CD4-positive, alpha-beta T cell (primary cell): ENCODE data around the gene AURKAIP1. TPM values are rescaled to one million over a fixed set of nuclear protein-coding genes. Genes with fewer than 3 reads are reported as not detected.
"Not testable (repeated sequence)": the region's sequence is repeated elsewhere in the genome, so short reads cannot be mapped to it uniquely, and the experiment has no call there.

Experiments
- ATAC-seq: fragments of 200-7000 bp; cut with Tn5 transposase; one replicate; pipeline ENCODE4 v1.10.0; 2022; ENCODE audit warnings: mild to moderate bottlenecking; ENCODE audit not compliant: poor library complexity
- CTCF ChIA-PET: fragments of 350-600 bp; sonication (Branson Sonifier 250); formaldehyde crosslinking; loops from one replicate; lab custom pipeline; 2021; ENCODE audit warnings: antibody characterized with exemption, inconsistent platforms; lab: Charles Lee
- POLR2A ChIA-PET: fragments of 350-600 bp; sonication (Branson Sonifier 250); formaldehyde crosslinking; loops from one replicate; lab custom pipeline; 2021; ENCODE audit warnings: antibody characterized with exemption, inconsistent platforms; lab: Charles Lee
- DNase-seq, 14 experiments: peaks; one replicate each; pipeline ENCODE4 v3.0.0-alpha.2; 2013 to 2020; ENCODE audit warnings: mixed read lengths in 2 of 14
- H3K27ac ChIP-seq, 2 donors: one replicate each; pipeline versions ENCODE4 v1.5.1 to v1.7.0; 2013; ENCODE audit warnings: low read length in 2 of 2, low read depth in 1 of 2, mild to moderate bottlenecking in 1 of 2
- H3K27me3 ChIP-seq, 2 experiments: 1 replicate in 1 of 2; 2 replicates in 1 of 2; pipeline versions ENCODE4 v1.6.1 to v1.7.0; 2013; ENCODE audit warnings: low read length in 2 of 2, control low read depth in 1 of 2, mild to moderate bottlenecking in 1 of 2, moderate library complexity in 1 of 2; ENCODE audit not compliant: insufficient read depth in 2 of 2, control insufficient read depth in 1 of 2
- H3K36me3 ChIP-seq: one replicate; pipeline ENCODE4 v1.6.1; 2013; ENCODE audit warnings: low read length, control low read depth; ENCODE audit not compliant: insufficient read depth
- H3K4me1 ChIP-seq: one replicate; pipeline ENCODE4 v1.6.1; 2013; ENCODE audit warnings: low read length, control low read depth; ENCODE audit not compliant: insufficient read depth
- H3K4me3 ChIP-seq: one replicate; pipeline ENCODE4 v1.5.1; 2013; ENCODE audit warnings: mild to moderate bottlenecking, low read length, moderate library complexity
- H3K9me3 ChIP-seq, 2 experiments: 1 replicate in 1 of 2; 2 replicates in 1 of 2; pipeline versions ENCODE4 v1.6.1 to v1.7.0; 2013; ENCODE audit warnings: low read length in 2 of 2, mild to moderate bottlenecking in 2 of 2, control low read depth in 1 of 2, moderate library complexity in 1 of 2; ENCODE audit not compliant: control insufficient read depth in 1 of 2, insufficient read depth in 1 of 2
- H3K27ac Mint-ChIP-seq: one replicate; pipeline ENCODE4 v1.8.0; 2020; ENCODE audit warnings: mixed read lengths
- H3K27me3 Mint-ChIP-seq: one replicate; pipeline ENCODE4 v1.8.0; 2021; ENCODE audit warnings: mixed read lengths
- H3K36me3 Mint-ChIP-seq: one replicate; pipeline ENCODE4 v1.8.0; 2021; ENCODE audit warnings: low read depth, mixed read lengths
- H3K4me1 Mint-ChIP-seq: one replicate; pipeline ENCODE4 v1.8.0; 2021; ENCODE audit warnings: low read depth, mixed read lengths
- H3K4me3 Mint-ChIP-seq: one replicate; pipeline ENCODE4 v1.8.0; 2020; ENCODE audit warnings: mild to moderate bottlenecking, mixed read lengths
- H3K9me3 Mint-ChIP-seq: one replicate; pipeline ENCODE4 v1.8.0; 2020; ENCODE audit warnings: mixed read lengths
- intact Hi-C, 2 experiments: fragments of 100-400 bp; cut with DNase I in 1 of 2; cut with micrococcal nuclease in 1 of 2; formaldehyde crosslinking; loops; one replicate each; pipeline versions ENCODE4 v1.15.1 to v1.9.0; 2023 to 2025; cut with DNase I, micrococcal nuclease
- total RNA-seq, 174 experiments: library from RNA in 2 of 174; stranded (reverse) in 2 of 174; gene quantifications; one replicate each; pipeline ENCODE4 v1.2.3 and lab custom pipeline; 2021 to 2026
- TF ChIP-seq, protein P1 (sequence below): fragments of 200-600 bp; IDR thresholded peaks from one replicate; pipeline ENCODE4 v1.8.0; 2022; ENCODE audit warnings: antibody characterized with exemption, mild to moderate bottlenecking

Gene AURKAIP1
- total RNA-seq, 2 experiments from 2014 or later: 59.2 to 64.6 TPM

DNA sequence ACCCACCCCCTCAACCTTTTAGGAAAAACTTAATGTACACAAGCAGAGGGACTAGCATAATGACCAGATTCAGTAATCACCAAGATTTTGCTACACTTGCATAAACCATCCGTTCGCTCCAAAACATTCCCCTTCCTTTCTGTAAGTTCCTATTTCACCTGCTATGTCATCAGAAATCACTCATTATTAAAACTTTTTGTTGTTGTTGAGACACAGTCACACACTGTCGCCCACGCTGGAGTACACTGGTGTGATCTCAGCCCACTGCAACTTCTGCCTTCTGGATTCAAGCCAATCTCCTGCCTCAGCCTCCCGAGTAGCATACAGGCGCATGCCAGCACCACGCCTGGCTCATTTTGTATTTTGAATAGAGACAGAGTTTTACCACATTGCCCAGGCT, 28.6 kb upstream of the AURKAIP1 start:
- DNase-seq (no peak), ATAC-seq (no peak)
- no peaks in the 10 kb centered on the region for H3K27me3 ChIP-seq
- Mint-ChIP-seq H3K4me3 (peak overlapping the region; percentile 94), H3K36me3 (peaks cover 68% of the 10 kb centered on the region), H3K27ac (peak overlapping the region; percentile 78), H3K9me3 (no peaks in the 10 kb centered on the region), H3K27me3 (no peaks in the 10 kb centered on the region), H3K4me1 (peaks cover 50% of the 10 kb centered on the region)
- TF ChIP-seq, protein P1, sequence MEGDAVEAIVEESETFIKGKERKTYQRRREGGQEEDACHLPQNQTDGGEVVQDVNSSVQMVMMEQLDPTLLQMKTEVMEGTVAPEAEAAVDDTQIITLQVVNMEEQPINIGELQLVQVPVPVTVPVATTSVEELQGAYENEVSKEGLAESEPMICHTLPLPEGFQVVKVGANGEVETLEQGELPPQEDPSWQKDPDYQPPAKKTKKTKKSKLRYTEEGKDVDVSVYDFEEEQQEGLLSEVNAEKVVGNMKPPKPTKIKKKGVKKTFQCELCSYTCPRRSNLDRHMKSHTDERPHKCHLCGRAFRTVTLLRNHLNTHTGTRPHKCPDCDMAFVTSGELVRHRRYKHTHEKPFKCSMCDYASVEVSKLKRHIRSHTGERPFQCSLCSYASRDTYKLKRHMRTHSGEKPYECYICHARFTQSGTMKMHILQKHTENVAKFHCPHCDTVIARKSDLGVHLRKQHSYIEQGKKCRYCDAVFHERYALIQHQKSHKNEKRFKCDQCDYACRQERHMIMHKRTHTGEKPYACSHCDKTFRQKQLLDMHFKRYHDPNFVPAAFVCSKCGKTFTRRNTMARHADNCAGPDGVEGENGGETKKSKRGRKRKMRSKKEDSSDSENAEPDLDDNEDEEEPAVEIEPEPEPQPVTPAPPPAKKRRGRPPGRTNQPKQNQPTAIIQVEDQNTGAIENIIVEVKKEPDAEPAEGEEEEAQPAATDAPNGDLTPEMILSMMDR: no peak
- CTCF ChIA-PET: interaction anchor here (0.7 to 1.4 kb wide), 2 partner anchors 13 to 101 kb away, joined by 3 read pairs; no protein-coding TSS in a partner anchor
- POLR2A ChIA-PET: no interaction called here
- H3K4me3 ChIP-seq: no peak overlapping the region
- no peak overlapping the region for H3K27ac ChIP-seq
- peaks cover 61% of the 10 kb centered on the region for H3K4me1 ChIP-seq
- no peaks in the 10 kb centered on the region for H3K9me3 ChIP-seq
- intact Hi-C loops: no loop called here
- H3K36me3 ChIP-seq: peaks cover 56% of the 10 kb centered on the region

DNA sequence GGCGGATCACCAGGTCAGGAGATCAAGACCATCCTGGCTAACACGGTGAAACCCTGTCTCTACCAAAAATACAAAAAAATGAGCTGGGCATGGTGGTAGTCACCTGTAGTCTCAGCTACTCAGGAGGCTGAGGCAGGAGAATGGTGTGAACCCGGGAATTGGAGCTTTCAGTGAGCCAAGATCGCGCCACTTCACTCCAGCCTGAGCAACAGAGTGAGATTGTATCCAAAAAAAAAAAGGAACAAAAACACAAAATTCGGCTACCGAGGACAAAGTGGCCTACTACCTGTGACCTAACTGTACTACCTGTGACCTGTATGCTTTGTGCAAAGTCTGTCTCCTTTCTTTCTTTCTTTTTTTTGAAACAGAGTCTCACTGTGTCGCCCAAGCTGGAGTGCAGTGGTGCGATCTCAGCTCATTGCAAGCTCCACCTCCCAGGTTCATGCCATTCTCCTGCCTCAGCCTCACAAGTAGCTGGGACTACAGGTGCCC, 27.9 kb upstream of the AURKAIP1 start:
- H3K36me3 Mint-ChIP-seq: peaks cover 74% of the 10 kb centered on the region
- H3K27ac ChIP-seq, intact Hi-C loops, H3K4me3 ChIP-seq, H3K9me3 ChIP-seq, DNase-seq, ATAC-seq, H3K27me3 ChIP-seq, H3K9me3 Mint-ChIP-seq, H3K27me3 Mint-ChIP-seq: not testable (repeated sequence)
- H3K4me3 Mint-ChIP-seq: peak overlapping the region; percentile 94
- ChIA-PET CTCF (interaction anchor here (0.7 kb wide), 1 partner anchor 12 kb away, joined by 3 read pairs; no protein-coding TSS in a partner anchor), POLR2A (interaction anchor here (0.6 to 2.1 kb wide), 2 partner anchors 28 to 801 kb away, joined by 3 to 9 read pairs; partner anchors contain the start of gene AURKAIP1)
- peaks cover 58% of the 10 kb centered on the region for H3K36me3 ChIP-seq
- H3K4me1 ChIP-seq: peaks cover 62% of the 10 kb centered on the region
- H3K4me1 Mint-ChIP-seq: peaks cover 50% of the 10 kb centered on the region
- peak overlapping the region; percentile 86 for H3K27ac Mint-ChIP-seq

DNA sequence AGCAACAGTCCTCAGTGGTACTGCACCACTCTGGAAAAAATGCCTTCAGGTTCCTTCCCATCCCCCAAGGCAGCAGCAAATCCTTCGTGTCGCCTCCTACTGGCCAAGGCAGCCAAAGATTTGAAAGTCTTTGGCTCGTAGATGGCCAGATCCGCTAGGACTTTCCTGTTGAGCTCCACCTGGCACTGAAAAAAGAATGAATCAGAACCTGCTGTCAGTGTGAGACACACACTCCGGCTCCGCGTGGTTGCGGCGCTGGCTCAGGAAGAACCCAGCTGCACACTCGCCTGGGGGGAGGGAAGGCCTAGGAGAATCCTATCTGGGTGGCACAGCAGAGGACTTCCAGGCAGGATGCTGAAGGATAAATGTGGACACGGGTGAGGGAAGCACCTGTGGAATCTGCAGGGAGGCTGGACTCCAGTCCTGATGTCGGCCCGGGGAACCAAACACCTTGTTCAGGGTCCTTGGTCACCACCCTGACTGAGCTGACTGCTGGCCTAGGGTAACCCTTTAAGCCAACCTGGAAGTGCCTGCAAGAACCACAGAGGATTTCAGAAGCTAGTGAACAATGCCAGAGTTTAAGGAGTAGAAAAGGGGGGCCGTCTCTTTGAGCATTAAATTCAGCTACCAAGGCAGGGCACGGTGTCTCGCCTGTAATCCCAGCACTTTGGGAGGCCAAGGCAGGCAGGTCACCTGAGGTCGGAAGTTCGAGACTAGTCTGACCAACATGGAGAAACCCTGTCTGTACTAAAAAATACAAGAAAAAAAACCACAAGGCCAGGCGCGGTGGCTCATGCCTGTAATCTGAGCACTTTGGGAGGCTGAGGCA, 27.3 kb upstream of the AURKAIP1 start:
- peak in 5 of 14 experiments; percentile 19 to 68 (median 31) for DNase-seq
- Mint-ChIP-seq H3K27ac (peak overlapping the region; percentile 86), H3K4me1 (peaks cover 52% of the 10 kb centered on the region), H3K27me3 (no peaks in the 10 kb centered on the region), H3K9me3 (no peaks in the 10 kb centered on the region), H3K4me3 (peak overlapping the region; percentile 84), H3K36me3 (peaks cover 79% of the 10 kb centered on the region)
- TF ChIP-seq, protein P1: peak; percentile 34
- intact Hi-C loops: no loop called here
- POLR2A ChIA-PET: interaction anchor here (0.6 to 2.1 kb wide), 2 partner anchors 27 to 802 kb away, joined by 3 to 9 read pairs; partner anchors contain the start of gene AURKAIP1
- no peak overlapping the region for H3K27ac ChIP-seq
- H3K9me3 ChIP-seq: no peaks in the 10 kb centered on the region
- H3K27me3 ChIP-seq: no peaks in the 10 kb centered on the region
- H3K36me3 ChIP-seq: peaks cover 64% of the 10 kb centered on the region
- H3K4me1 ChIP-seq: peaks cover 64% of the 10 kb centered on the region
- no peak for ATAC-seq
- no peak overlapping the region for H3K4me3 ChIP-seq
- CTCF ChIA-PET: no interaction called here
